ENCODE data around the gene SEC14L5. TPM values are rescaled to one million over a fixed set of nuclear protein-coding genes. Genes with fewer than 3 reads are reported as not detected.

Gene SEC14L5
- total RNA-seq, 2 donors from 2014 or later, result 0.22 to 0.33 TPM

- Mint-ChIP-seq H3K27ac (no peak overlapping the region), H3K9me3 (no peaks in the 10 kb centered on the region), H3K27me3 (ENCODE audit: insufficient read depth) (no peaks in the 10 kb centered on the region), H3K4me1 (peaks cover 9% of the 10 kb centered on the region), H3K36me3 (ENCODE audit: low read depth) (peaks cover 2% of the 10 kb centered on the region), H3K4me3 (no peak overlapping the region)
- DNase-seq, result no peak
- Histone ChIP-seq H3K9me3 (ENCODE audit: control insufficient read depth, low read length) (no peaks in the 10 kb centered on the region), H3K27me3 (ENCODE audit: control insufficient read depth, insufficient read depth, low read length, poor library complexity, severe bottlenecking) (no peaks in the 10 kb centered on the region), H3K4me1 (ENCODE audit: control insufficient read depth, insufficient read depth, low read length) (peaks cover 8% of the 10 kb centered on the region), H3K36me3 (ENCODE audit: control insufficient read depth, insufficient read depth, low read length) (no peaks in the 10 kb centered on the region), H3K27ac (ENCODE audit: low read depth, low read length) (no peak overlapping the region), H3K4me3 (ENCODE audit: low read length) (no peak overlapping the region), H3K9ac (ENCODE audit: extremely low read depth, low read length, poor library complexity, severe bottlenecking) (no peak overlapping the region)
- WGBS, 2 experiments (ENCODE audit: insufficient coverage in 1 of 2, insufficient read length in 1 of 2), result 82% methylated on average over 4 of the region's 4 CpGs; no CpG with 5 or more reads in 1 of the 2 experiments
- TF ChIP-seq CTCF (conservative IDR thresholded peaks at IDR 0.05), result no peak
Measured at GRCh38 chr16:4917117-4917516, 41.0 kb upstream of the SEC14L5 start.

- Mint-ChIP-seq H3K4me3 (no peak overlapping the region), H3K36me3 (ENCODE audit: low read depth) (no peaks in the 10 kb centered on the region), H3K4me1 (peaks cover 5% of the 10 kb centered on the region), H3K9me3 (no peaks in the 10 kb centered on the region), H3K27ac (no peak overlapping the region), H3K27me3 (ENCODE audit: insufficient read depth) (no peaks in the 10 kb centered on the region)
- H3K4me3 ChIP-seq (ENCODE audit: low read length), result no peak overlapping the region
- no peaks in the 10 kb centered on the region for H3K36me3 ChIP-seq (ENCODE audit: control insufficient read depth, insufficient read depth, low read length)
- H3K4me1 ChIP-seq (ENCODE audit: control insufficient read depth, insufficient read depth, low read length), result peaks cover 1% of the 10 kb centered on the region
- no peaks in the 10 kb centered on the region for H3K9me3 ChIP-seq (ENCODE audit: control insufficient read depth, low read length)
- no peaks in the 10 kb centered on the region for H3K27me3 ChIP-seq (ENCODE audit: control insufficient read depth, insufficient read depth, low read length, poor library complexity, severe bottlenecking)
- 83 to 94% methylated on average over 5 to 13 of the region's 13 CpGs for WGBS, 2 experiments (ENCODE audit: insufficient coverage in 1 of 2, insufficient read length in 1 of 2)
- peak; percentile 63 for DNase-seq
- H3K27ac ChIP-seq (ENCODE audit: low read depth, low read length), result no peak overlapping the region
- H3K9ac ChIP-seq (ENCODE audit: extremely low read depth, low read length, poor library complexity, severe bottlenecking), result no peak overlapping the region
- no peak for TF ChIP-seq CTCF (conservative IDR thresholded peaks at IDR 0.05)
Measured at GRCh38 chr16:4918781-4919251, 39.3 kb upstream of the SEC14L5 start.

GRCh38 chr16:4920826-4921225, 37.3 kb upstream of the SEC14L5 start:
- Histone ChIP-seq H3K27ac (ENCODE audit: low read depth, low read length) (no peak overlapping the region), H3K9ac (ENCODE audit: extremely low read depth, low read length, poor library complexity, severe bottlenecking) (no peak overlapping the region), H3K27me3 (ENCODE audit: control insufficient read depth, insufficient read depth, low read length, poor library complexity, severe bottlenecking) (no peaks in the 10 kb centered on the region), H3K36me3 (ENCODE audit: control insufficient read depth, insufficient read depth, low read length) (no peaks in the 10 kb centered on the region), H3K4me1 (ENCODE audit: control insufficient read depth, insufficient read depth, low read length) (peaks cover 6% of the 10 kb centered on the region), H3K9me3 (ENCODE audit: control insufficient read depth, low read length) (no peaks in the 10 kb centered on the region), H3K4me3 (ENCODE audit: low read length) (no peak overlapping the region)
- Mint-ChIP-seq H3K27me3 (ENCODE audit: insufficient read depth) (no peaks in the 10 kb centered on the region), H3K27ac (no peak overlapping the region), H3K4me1 (peaks cover 13% of the 10 kb centered on the region), H3K36me3 (ENCODE audit: low read depth) (no peaks in the 10 kb centered on the region), H3K9me3 (no peaks in the 10 kb centered on the region), H3K4me3 (no peak overlapping the region)
- no peak for TF ChIP-seq CTCF (conservative IDR thresholded peaks at IDR 0.05)
- 93 to 96% methylated on average over 5 of the region's 5 CpGs for WGBS, 2 experiments (ENCODE audit: insufficient coverage in 1 of 2, insufficient read length in 1 of 2)
- no peak for DNase-seq
